Activated CD8-positive, alpha-beta memory T cell treated with anti-CD3 and anti-CD28 coated beads for 4 hours (primary cell): ENCODE results near the gene RPL12.

ENCODE experiments used
- DNase-seq, 2 donors: peaks; one replicate each; pipeline ENCODE4 v3.0.0-alpha.2; 2020; ENCODE audit warnings: low read depth in 2 of 2

Gene RPL12

GRCh38 chr9:127404631-127405030 is 46.6 kb downstream of the RPL12 start:
- no peak for DNase-seq

GRCh38 chr9:127403507-127404192 is 47.6 kb downstream of the RPL12 start:
- no peak for DNase-seq

GRCh38 chr9:127402401-127403090 is 48.7 kb downstream of the RPL12 start:
- DNase-seq: no peak

GRCh38 chr9:127399736-127400269 is 51.4 kb downstream of the RPL12 start:
- no peak for DNase-seq

GRCh38 chr9:127398715-127399400 is 52.3 kb downstream of the RPL12 start:
- DNase-seq: no peak

- DNase-seq: no peak
Observed at GRCh38 chr9:127398275-127398647, 52.9 kb downstream of the RPL12 start.
